NOMO-1 treated with dmso at 0.1 percent for 144 hours (cell line): ENCODE measurements around the gene SPOPL.

Experiments
- DNase-seq: peaks from one replicate; lab custom pipeline; 2025; ENCODE audit not compliant: unreplicated experiment; lab: John Stamatoyannopoulos, UW

The SPOPL gene

GRCh38 chr2:138596403-138596802 lies 94.8 kb downstream of the SPOPL start:
- DNase-seq: no peak

GRCh38 chr2:138600732-138601457 lies 99.3 kb downstream of the SPOPL start:
- DNase-seq: no peak

GRCh38 chr2:138601458-138602165 lies 100.0 kb downstream of the SPOPL start:
- no peak for DNase-seq

- no peak for DNase-seq
Observed at GRCh38 chr2:138602166-138602460, 100.5 kb downstream of the SPOPL start.

GRCh38 chr2:138607746-138608145 lies 106.2 kb downstream of the SPOPL start:
- no peak for DNase-seq

GRCh38 chr2:138609446-138609845 lies 107.9 kb downstream of the SPOPL start:
- DNase-seq: no peak

GRCh38 chr2:138610201-138610953 lies 108.8 kb downstream of the SPOPL start:
- DNase-seq: no peak

- no peak for DNase-seq
Observed at GRCh38 chr2:138615257-138615656, 113.7 kb downstream of the SPOPL start.

- DNase-seq: no peak
Observed at GRCh38 chr2:138617026-138617425, 115.5 kb downstream of the SPOPL start.

GRCh38 chr2:138618971-138619370 lies 117.4 kb downstream of the SPOPL start:
- no peak for DNase-seq

- DNase-seq: no peak
Observed at GRCh38 chr2:138620431-138620830, 118.9 kb downstream of the SPOPL start.

GRCh38 chr2:138621139-138621538 lies 119.6 kb downstream of the SPOPL start:
- DNase-seq: no peak

GRCh38 chr2:138622613-138623012 lies 121.0 kb downstream of the SPOPL start:
- DNase-seq: peak; percentile 37
